ENCODE results near the gene LHX8. TPM values are rescaled to one million over a fixed set of nuclear protein-coding genes. Genes with fewer than 3 reads are reported as not detected.

LHX8 gene
- total RNA-seq, result not detected
- polyA plus RNA-seq (2013, experiment 1 of 2), result 0.85 TPM
- polyA plus RNA-seq (2013, experiment 2 of 2), result 1.1 TPM
- long read RNA-seq, experiment 1, result 0 reads
- long read RNA-seq, experiment 2, result 0 reads
- long read RNA-seq, experiment 3, result 0 reads
- long read RNA-seq, experiment 4, result 0 reads

DNA sequence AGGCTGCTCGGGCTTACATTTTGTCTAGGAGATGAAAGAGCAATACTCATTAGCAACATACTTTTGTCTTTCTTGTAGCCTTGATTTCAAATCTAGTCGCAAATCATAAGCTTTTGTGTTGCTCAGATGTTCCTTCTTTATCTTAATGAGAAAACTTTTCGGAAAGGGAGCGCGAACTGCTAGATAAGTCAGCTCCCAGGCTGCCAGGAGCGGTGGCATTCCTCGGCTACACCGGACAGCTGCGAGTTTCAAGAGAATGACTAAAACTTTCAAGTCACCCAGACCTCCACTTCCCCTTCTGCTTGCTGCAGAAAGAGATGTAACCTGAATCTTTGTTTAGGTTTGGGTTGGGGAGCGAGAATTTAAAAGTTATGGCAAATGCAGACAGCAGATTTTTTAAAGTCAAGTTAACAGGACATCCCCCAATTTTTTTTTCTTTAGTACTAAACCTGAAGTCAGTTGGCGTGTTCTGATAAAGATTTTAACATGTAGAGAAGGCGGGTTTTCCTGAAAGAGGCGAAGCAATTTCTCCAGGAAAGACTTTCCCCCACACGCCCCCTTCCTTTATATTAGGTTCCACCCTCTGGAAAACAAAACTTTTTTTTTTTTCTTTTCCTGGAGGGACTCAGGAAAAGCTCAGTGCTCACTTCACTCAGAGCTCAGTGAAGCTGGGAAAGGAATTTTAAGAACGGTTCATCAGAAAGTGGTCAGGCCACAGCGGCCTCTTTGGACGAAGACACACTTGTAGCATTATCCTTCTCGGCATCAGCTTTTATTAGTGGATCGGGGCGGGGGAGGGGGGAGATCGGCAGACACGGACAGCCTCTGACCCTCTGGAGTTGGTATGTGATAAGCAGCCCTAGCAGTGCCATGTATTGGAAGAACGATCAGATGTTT is at the start of gene LHX8:
Gene LHX8, plus strand, starts transcription at position 639 of the 897 bp plus-strand sequence. CDS start 2,227 bp downstream, outside the sequence.
- peak within 1 kb of the TSS; percentile 56 for H3K4me3 Mint-ChIP-seq
- no peaks in the 10 kb centered on the region for H3K9me3 Mint-ChIP-seq
- peaks cover 54% of the 10 kb centered on the region for H3K4me1 Mint-ChIP-seq
- Histone ChIP-seq H3K27me3 (ENCODE audit: control insufficient read depth, insufficient read depth, low read length, poor library complexity, severe bottlenecking) (peaks cover 100% of the 10 kb centered on the region), H3K36me3 (ENCODE audit: control insufficient read depth, insufficient read depth, low read length) (no peaks in the 10 kb centered on the region), H3K9me3 (ENCODE audit: control insufficient read depth, low read length) (no peaks in the 10 kb centered on the region), H3K27ac (ENCODE audit: low read depth, low read length) (no peak within 1 kb of the TSS), H3K4me3 (ENCODE audit: low read length) (peak within 1 kb of the TSS; percentile 76), H3K4me1 (ENCODE audit: control insufficient read depth, insufficient read depth, low read length) (peaks cover 15% of the 10 kb centered on the region), H3K9ac (ENCODE audit: extremely low read depth, low read length, poor library complexity, severe bottlenecking) (no peak within 1 kb of the TSS)
- WGBS, 2 experiments (ENCODE audit: insufficient coverage in 1 of 2, insufficient read length in 1 of 2), result 0 to 1% methylated on average over 11 to 22 of the region's 23 CpGs
- H3K27me3 Mint-ChIP-seq (ENCODE audit: insufficient read depth), result peaks cover 99% of the 10 kb centered on the region
- DNase-seq, result peak; percentile 81
- H3K36me3 Mint-ChIP-seq (ENCODE audit: low read depth), result no peaks in the 10 kb centered on the region
- TF ChIP-seq, protein P1, sequence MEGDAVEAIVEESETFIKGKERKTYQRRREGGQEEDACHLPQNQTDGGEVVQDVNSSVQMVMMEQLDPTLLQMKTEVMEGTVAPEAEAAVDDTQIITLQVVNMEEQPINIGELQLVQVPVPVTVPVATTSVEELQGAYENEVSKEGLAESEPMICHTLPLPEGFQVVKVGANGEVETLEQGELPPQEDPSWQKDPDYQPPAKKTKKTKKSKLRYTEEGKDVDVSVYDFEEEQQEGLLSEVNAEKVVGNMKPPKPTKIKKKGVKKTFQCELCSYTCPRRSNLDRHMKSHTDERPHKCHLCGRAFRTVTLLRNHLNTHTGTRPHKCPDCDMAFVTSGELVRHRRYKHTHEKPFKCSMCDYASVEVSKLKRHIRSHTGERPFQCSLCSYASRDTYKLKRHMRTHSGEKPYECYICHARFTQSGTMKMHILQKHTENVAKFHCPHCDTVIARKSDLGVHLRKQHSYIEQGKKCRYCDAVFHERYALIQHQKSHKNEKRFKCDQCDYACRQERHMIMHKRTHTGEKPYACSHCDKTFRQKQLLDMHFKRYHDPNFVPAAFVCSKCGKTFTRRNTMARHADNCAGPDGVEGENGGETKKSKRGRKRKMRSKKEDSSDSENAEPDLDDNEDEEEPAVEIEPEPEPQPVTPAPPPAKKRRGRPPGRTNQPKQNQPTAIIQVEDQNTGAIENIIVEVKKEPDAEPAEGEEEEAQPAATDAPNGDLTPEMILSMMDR (conservative IDR thresholded peaks at IDR 0.05), result no peak
- no peak within 1 kb of the TSS for H3K27ac Mint-ChIP-seq

DNA sequence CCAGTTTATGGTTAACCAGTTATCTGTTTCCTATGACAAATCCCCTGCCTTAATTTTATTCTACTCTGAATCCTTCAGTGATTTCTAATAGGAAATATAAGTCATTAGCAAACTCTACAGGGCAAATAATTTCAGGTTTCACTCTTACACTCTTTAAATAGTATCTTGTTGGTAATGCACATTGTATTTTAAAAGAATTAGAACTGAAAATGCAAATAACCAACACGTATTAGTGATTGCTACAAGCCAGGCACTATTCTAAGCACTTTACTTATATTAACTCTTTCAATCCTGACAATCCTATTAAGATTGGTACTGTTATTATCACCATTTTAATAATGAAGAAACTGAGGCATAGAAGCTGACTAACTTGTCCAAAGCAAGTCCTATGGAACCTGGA is 48.3 kb upstream of the LHX8 start:
- H3K4me1 ChIP-seq (ENCODE audit: control insufficient read depth, insufficient read depth, low read length), result no peaks in the 10 kb centered on the region
- no peak overlapping the region for H3K9ac ChIP-seq (ENCODE audit: extremely low read depth, low read length, poor library complexity, severe bottlenecking)
- no peaks in the 10 kb centered on the region for H3K27me3 ChIP-seq (ENCODE audit: control insufficient read depth, insufficient read depth, low read length, poor library complexity, severe bottlenecking)
- Mint-ChIP-seq H3K9me3 (no peaks in the 10 kb centered on the region), H3K4me1 (peaks cover 13% of the 10 kb centered on the region), H3K27me3 (ENCODE audit: insufficient read depth) (peaks cover 23% of the 10 kb centered on the region), H3K4me3 (no peak overlapping the region), H3K27ac (no peak overlapping the region), H3K36me3 (ENCODE audit: low read depth) (no peaks in the 10 kb centered on the region)
- TF ChIP-seq, protein P1 (conservative IDR thresholded peaks at IDR 0.05), result no peak
- 79% methylated on average over 1 of the region's 1 CpG; no CpG with 5 or more reads in 1 of the 2 experiments for WGBS, 2 experiments (ENCODE audit: insufficient coverage in 1 of 2, insufficient read length in 1 of 2)
- H3K4me3 ChIP-seq (ENCODE audit: low read length), result no peak overlapping the region
- no peaks in the 10 kb centered on the region for H3K9me3 ChIP-seq (ENCODE audit: control insufficient read depth, low read length)
- H3K27ac ChIP-seq (ENCODE audit: low read depth, low read length), result no peak overlapping the region
- H3K36me3 ChIP-seq (ENCODE audit: control insufficient read depth, insufficient read depth, low read length), result no peaks in the 10 kb centered on the region
- DNase-seq, result no peak

DNA sequence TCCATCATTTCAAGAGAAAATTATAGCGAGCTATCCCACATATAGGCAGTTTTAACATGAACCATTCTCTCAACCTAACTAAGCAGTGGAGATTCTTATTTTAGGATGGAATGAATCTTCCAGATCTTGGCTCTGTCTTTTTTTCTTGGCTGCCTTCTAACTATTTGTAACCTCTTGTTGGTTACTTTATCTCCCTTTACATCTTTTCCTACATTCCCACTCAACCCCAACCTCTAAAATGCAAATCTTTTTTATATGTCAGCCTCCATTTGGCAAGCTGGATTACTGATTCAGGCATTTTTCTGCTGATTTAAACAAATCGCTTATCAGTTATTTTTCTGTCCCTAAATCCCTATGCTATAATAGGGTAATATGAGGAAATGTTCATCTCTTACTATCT is 46.9 kb upstream of the LHX8 start:
- Histone ChIP-seq H3K27me3 (ENCODE audit: control insufficient read depth, insufficient read depth, low read length, poor library complexity, severe bottlenecking) (no peaks in the 10 kb centered on the region), H3K9ac (ENCODE audit: extremely low read depth, low read length, poor library complexity, severe bottlenecking) (no peak overlapping the region), H3K27ac (ENCODE audit: low read depth, low read length) (no peak overlapping the region), H3K4me1 (ENCODE audit: control insufficient read depth, insufficient read depth, low read length) (no peaks in the 10 kb centered on the region), H3K36me3 (ENCODE audit: control insufficient read depth, insufficient read depth, low read length) (no peaks in the 10 kb centered on the region), H3K4me3 (ENCODE audit: low read length) (no peak overlapping the region), H3K9me3 (ENCODE audit: control insufficient read depth, low read length) (no peaks in the 10 kb centered on the region)
- Mint-ChIP-seq H3K4me3 (no peak overlapping the region), H3K36me3 (ENCODE audit: low read depth) (no peaks in the 10 kb centered on the region), H3K27ac (no peak overlapping the region), H3K9me3 (no peaks in the 10 kb centered on the region), H3K27me3 (ENCODE audit: insufficient read depth) (peaks cover 15% of the 10 kb centered on the region), H3K4me1 (peaks cover 9% of the 10 kb centered on the region)
- WGBS, 2 experiments (ENCODE audit: insufficient coverage in 1 of 2, insufficient read length in 1 of 2), result 90% methylated on average over 2 of the region's 2 CpGs; no CpG with 5 or more reads in 1 of the 2 experiments
- TF ChIP-seq, protein P1 (conservative IDR thresholded peaks at IDR 0.05), result no peak
- DNase-seq, result no peak

Measured in endodermal cell (in vitro differentiated cells).